PC-9 (cell line): Measurements from ENCODE around the gene TRIP6. TPM values are rescaled to one million over a fixed set of nuclear protein-coding genes. Genes with fewer than 3 reads are reported as not detected.
A peak's percentile ranks its signal among the peaks of the same experiment; 100 is the strongest.

Experiments
- BruUV-seq: library from RNA; stranded (reverse); fragments of 400-500 nt; replicated peaks from 2 replicates; lab custom pipeline; 2021; lab: Mats Ljungman, UMichigan
- CTCF ChIA-PET: fragments of 300-600 bp; sonication (Branson Sonifier 250); formaldehyde crosslinking; loops from one replicate; lab custom pipeline; 2022; ENCODE audit warnings: antibody characterized with exemption; lab: Charles Lee
- POLR2A ChIA-PET: fragments of 300-600 bp; sonication (Branson Sonifier 250); formaldehyde crosslinking; loops from one replicate; lab custom pipeline; 2022; ENCODE audit warnings: antibody characterized with exemption; ENCODE audit not compliant: unreplicated experiment; lab: Charles Lee
- DNase-seq, 2 experiments: peaks; one replicate each; pipeline versions ENCODE4 v3.0.0 to v3.0.0-alpha.2; 2015 to 2022; ENCODE audit warnings: mixed read lengths in 1 of 2
- H2AFZ ChIP-seq: fragments of 200-600 bp; sonication (generic); 2 replicates; pipeline ENCODE4 v1.8.1; 2017; ENCODE audit warnings: antibody characterized with exemption
- H3F3A ChIP-seq: fragments of 200-600 bp; sonication (generic); 2 replicates; pipeline ENCODE4 v1.8.1; 2017; ENCODE audit warnings: antibody characterized with exemption, mild to moderate bottlenecking, low read depth; ENCODE audit not compliant: insufficient read depth
- H3K27ac ChIP-seq: fragments of 200-600 bp; sonication (generic); 2 replicates; pipeline ENCODE4 v1.6.1; 2016; ENCODE audit warnings: mixed run types
- H3K27me3 ChIP-seq: fragments of 200-600 bp; sonication (generic); 2 replicates; pipeline ENCODE4 v1.6.1; 2016; ENCODE audit warnings: low read depth, mixed run types; ENCODE audit not compliant: insufficient read depth
- H3K36me3 ChIP-seq: fragments of 200-600 bp; sonication (generic); 2 replicates; pipeline ENCODE4 v1.6.1; 2016; ENCODE audit warnings: low read depth, mixed run types
- H3K4me1 ChIP-seq: fragments of 200-600 bp; sonication (generic); replicated peaks from 2 replicates; pipeline ENCODE4 v1.6.1; 2016; ENCODE audit warnings: mixed run types; ENCODE audit not compliant: insufficient read depth
- H3K4me2 ChIP-seq: fragments of 200-600 bp; sonication (generic); 2 replicates; pipeline ENCODE4 v1.6.1; 2017; ENCODE audit warnings: mixed run types
- H3K4me3 ChIP-seq: fragments of 200-600 bp; sonication (generic); 2 replicates; pipeline ENCODE4 v1.6.1; 2016; ENCODE audit warnings: mixed run types
- H3K79me2 ChIP-seq: fragments of 200-600 bp; sonication (generic); 2 replicates; pipeline ENCODE4 v1.6.1; 2017; ENCODE audit warnings: low read depth, mixed run types
- H3K9me2 ChIP-seq: fragments of 200-600 bp; sonication (generic); 2 replicates; pipeline ENCODE4 v1.8.1; 2017; ENCODE audit warnings: mild to moderate bottlenecking; ENCODE audit not compliant: insufficient read depth
- H3K9me3 ChIP-seq: fragments of 200-600 bp; sonication (generic); 2 replicates; pipeline ENCODE4 v1.8.1; 2016; ENCODE audit warnings: low read depth; ENCODE audit not compliant: insufficient read depth
- H4K20me1 ChIP-seq: fragments of 200-600 bp; sonication (generic); 2 replicates; pipeline ENCODE4 v1.8.1; 2017; ENCODE audit not compliant: insufficient read depth
- EZH2 ChIP-seq: fragments of 200-600 bp; sonication (generic); IDR thresholded peaks from 2 replicates; pipeline ENCODE4 v1.8.0; 2017; ENCODE audit warnings: antibody characterized with exemption, low read depth
- intact Hi-C: fragments of 100-400 bp; cut with micrococcal nuclease; formaldehyde crosslinking; loops from one replicate; pipeline ENCODE4 v1.10.0; 2022; ENCODE audit not compliant: unreplicated experiment
- total RNA-seq: library from RNA; stranded (reverse); gene quantifications from 2 replicates; pipeline ENCODE4 v1.2.3, GENCODE V29; 2021
- TF ChIP-seq, protein P1 (sequence below): fragments of 200-600 bp; sonication (generic); conservative IDR thresholded peaks from 2 replicates; pipeline ENCODE4 v1.6.1; 2017; ENCODE audit warnings: mixed run types, antibody characterized with exemption, mild to moderate bottlenecking, moderate library complexity

The TRIP6 gene
- total RNA-seq, 1 experiment from 2014 or later = 89.3 TPM

DNA sequence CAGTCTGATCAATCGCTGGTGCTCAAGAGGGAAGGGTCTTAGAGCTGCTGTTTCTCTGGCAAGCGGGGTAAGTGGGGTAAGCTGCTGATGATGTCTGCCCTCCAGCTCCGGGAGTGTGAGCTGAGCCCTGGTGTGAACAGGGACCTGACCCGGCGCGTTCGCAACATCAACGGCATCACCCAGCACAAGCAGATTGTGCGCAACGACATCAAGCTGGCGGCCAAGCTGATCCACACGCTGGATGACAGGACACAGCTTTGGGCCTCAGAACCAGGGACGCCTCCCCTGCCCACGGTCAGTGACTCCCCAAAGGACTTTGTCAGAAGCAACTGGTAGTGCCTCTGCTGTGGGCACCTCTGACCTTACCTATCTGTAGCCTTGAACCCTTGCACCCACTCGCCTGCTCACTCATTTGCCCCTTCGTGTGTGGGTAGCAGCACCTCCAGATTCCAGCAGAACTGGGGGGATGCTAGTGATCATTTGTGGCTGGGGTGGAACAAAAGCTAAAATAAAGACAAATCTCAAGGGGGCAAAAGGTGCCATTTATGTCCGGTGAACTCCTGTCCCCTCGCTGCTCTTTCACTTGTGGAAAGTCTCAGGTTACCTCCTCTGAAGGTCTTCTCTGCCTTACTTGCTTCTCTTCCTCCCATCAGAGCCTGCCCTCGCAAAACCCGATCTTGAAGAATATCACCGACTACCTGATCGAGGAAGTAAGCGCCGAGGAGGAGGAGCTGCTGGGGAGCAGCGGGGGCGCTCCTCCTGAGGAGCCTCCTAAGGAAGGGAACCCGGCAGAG is 19.2 kb downstream of the TRIP6 start:
- intact Hi-C loops = no loop called here
- Histone ChIP-seq H3K9me3 (no peaks in the 10 kb centered on the region), H4K20me1 (peaks cover 8% of the 10 kb centered on the region), H3K27me3 (no peaks in the 10 kb centered on the region), H3K4me1 (peaks cover 19% of the 10 kb centered on the region), H3K36me3 (peaks cover 27% of the 10 kb centered on the region), H2AFZ (no peak overlapping the region), H3K4me2 (no peak overlapping the region), H3K79me2 (peaks cover 33% of the 10 kb centered on the region), H3K27ac (no peak overlapping the region), H3K4me3 (no peak overlapping the region), H3K9me2 (no peaks in the 10 kb centered on the region), H3F3A (peaks cover 56% of the 10 kb centered on the region)
- DNase-seq = no peak
- no TSS peak for BruUV-seq
- ChIA-PET CTCF (no interaction called here), POLR2A (interaction anchor here (0.6 to 1.2 kb wide), 3 partner anchors 12 to 332 kb away, joined by 3 to 12 read pairs (median 4); partner anchors contain the start of genes SRRT and ZNHIT1)
- no peak for TF ChIP-seq EZH2
- TF ChIP-seq, protein P1, sequence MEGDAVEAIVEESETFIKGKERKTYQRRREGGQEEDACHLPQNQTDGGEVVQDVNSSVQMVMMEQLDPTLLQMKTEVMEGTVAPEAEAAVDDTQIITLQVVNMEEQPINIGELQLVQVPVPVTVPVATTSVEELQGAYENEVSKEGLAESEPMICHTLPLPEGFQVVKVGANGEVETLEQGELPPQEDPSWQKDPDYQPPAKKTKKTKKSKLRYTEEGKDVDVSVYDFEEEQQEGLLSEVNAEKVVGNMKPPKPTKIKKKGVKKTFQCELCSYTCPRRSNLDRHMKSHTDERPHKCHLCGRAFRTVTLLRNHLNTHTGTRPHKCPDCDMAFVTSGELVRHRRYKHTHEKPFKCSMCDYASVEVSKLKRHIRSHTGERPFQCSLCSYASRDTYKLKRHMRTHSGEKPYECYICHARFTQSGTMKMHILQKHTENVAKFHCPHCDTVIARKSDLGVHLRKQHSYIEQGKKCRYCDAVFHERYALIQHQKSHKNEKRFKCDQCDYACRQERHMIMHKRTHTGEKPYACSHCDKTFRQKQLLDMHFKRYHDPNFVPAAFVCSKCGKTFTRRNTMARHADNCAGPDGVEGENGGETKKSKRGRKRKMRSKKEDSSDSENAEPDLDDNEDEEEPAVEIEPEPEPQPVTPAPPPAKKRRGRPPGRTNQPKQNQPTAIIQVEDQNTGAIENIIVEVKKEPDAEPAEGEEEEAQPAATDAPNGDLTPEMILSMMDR = no peak

DNA sequence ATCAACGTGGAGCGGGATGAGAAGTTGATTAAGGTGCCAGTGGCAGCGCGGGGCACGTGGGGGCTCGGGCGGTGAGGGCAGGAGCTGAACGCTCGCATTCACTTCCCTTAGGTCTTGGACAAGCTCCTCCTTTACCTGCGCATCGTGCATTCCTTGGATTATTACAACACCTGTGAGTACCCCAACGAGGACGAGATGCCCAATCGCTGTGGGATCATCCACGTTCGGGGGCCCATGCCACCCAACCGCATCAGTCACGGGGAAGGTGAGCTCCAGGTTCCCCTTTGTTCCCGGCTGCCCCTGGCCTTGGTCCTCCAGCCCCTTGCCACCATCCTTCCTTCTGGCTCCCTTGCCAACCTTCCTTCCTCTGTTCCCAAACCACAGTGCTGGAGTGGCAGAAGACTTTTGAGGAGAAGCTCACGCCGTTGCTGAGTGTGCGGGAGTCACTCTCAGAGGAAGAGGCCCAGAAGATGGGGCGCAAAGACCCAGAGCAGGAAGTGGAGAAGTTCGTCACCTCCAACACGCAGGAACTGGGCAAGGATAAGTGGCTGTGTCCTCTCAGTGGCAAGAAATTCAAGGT is 19.8 kb downstream of the TRIP6 start:
- no peak for DNase-seq
- H3K27ac ChIP-seq = no peak overlapping the region
- peaks cover 27% of the 10 kb centered on the region for H3K79me2 ChIP-seq
- H4K20me1 ChIP-seq = peaks cover 4% of the 10 kb centered on the region; the same call in 1 of the 2 replicates
- CTCF ChIA-PET = no interaction called here
- no peak overlapping the region for H3K4me2 ChIP-seq
- no peak overlapping the region for H3K4me3 ChIP-seq
- no peak overlapping the region for H2AFZ ChIP-seq
- H3K4me1 ChIP-seq = peaks cover 26% of the 10 kb centered on the region
- no peaks in the 10 kb centered on the region for H3K27me3 ChIP-seq
- H3F3A ChIP-seq = peaks cover 63% of the 10 kb centered on the region
- POLR2A ChIA-PET = interaction anchor here (0.6 to 1.2 kb wide), 3 partner anchors 12 to 458 kb away, joined by 3 to 12 read pairs (median 4); partner anchors contain the start of gene SRRT
- no peaks in the 10 kb centered on the region for H3K9me3 ChIP-seq
- intact Hi-C loops = no loop called here
- peaks cover 24% of the 10 kb centered on the region for H3K36me3 ChIP-seq
- no TSS peak for BruUV-seq
- no peaks in the 10 kb centered on the region for H3K9me2 ChIP-seq
- TF ChIP-seq, protein P1 = no peak

DNA sequence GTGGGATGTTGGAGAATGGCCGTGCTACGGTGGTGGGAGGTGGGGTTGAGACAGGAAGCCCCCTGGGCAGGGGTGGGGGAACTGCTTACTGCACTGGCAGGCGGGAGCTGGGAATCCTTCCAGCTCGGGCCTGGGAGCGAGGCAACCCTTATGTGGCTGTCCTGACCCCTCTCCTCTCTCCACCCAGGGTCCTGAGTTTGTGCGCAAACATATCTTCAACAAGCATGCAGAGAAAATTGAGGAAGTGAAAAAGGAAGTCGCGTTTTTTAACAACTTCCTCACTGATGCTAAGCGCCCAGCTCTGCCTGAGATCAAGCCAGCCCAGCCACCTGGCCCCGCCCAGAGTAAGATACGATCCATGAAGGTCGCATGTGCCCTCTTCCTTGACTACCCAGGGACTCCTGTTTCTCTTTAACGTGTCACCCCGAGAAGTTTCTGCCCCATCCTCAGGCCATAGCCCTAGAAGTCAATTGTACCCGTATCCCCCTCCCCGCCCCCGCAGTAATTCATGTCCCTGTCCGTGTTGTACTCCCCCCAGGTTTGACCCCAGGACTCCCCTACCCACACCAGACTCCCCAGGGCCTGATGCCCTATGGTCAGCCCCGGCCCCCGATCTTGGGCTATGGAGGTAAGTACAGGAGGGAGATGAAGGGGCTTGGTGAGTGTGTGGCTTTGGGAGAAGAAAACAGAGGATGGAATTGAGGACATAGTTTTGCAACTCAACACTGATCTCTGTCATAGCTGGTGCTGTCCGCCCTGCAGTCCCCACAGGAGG is 20.5 kb downstream of the TRIP6 start:
- TSS peak; percentile 13 for BruUV-seq
- intact Hi-C loops = loop anchor here (2.0 kb wide), 1 partner anchor 183 kb away; no protein-coding TSS in a partner anchor
- DNase-seq = no peak
- H3F3A ChIP-seq = peaks cover 66% of the 10 kb centered on the region
- H2AFZ ChIP-seq = no peak overlapping the region
- no peaks in the 10 kb centered on the region for H3K9me2 ChIP-seq
- ChIA-PET POLR2A (interaction anchor here (0.6 to 1.2 kb wide), 3 partner anchors 13 to 459 kb away, joined by 3 to 12 read pairs (median 4); partner anchors contain the start of gene SRRT), CTCF (interaction anchor here (0.6 kb wide), 1 partner anchor 418 kb away, joined by 9 read pairs; no protein-coding TSS in a partner anchor)
- peaks cover 24% of the 10 kb centered on the region for H3K36me3 ChIP-seq
- H3K4me2 ChIP-seq = peak overlapping the region; percentile 95
- peaks cover 25% of the 10 kb centered on the region for H3K79me2 ChIP-seq
- no peaks in the 10 kb centered on the region for H3K27me3 ChIP-seq
- H3K9me3 ChIP-seq = no peaks in the 10 kb centered on the region
- TF ChIP-seq, protein P1 = no peak
- TF ChIP-seq EZH2 = no peak
- no peak overlapping the region for H3K27ac ChIP-seq
- peaks cover 4% of the 10 kb centered on the region; the same call in 1 of the 2 replicates for H4K20me1 ChIP-seq
- H3K4me1 ChIP-seq = peaks cover 26% of the 10 kb centered on the region
- H3K4me3 ChIP-seq = peak overlapping the region; percentile 89; the same call in 1 of the 2 replicates
